Type B pancreatic cell (in vitro differentiated cells): ENCODE measurements around the gene IMPDH1. TPM values are rescaled to one million over a fixed set of nuclear protein-coding genes. Genes with fewer than 3 reads are reported as not detected.

Experiments
- DNase-seq: peaks from one replicate; pipeline ENCODE4 v3.0.0; 2021; ENCODE audit warnings: mixed read lengths; ENCODE audit not compliant: unreplicated experiment; ENCODE audit errors: extremely low spot score
- H3K27ac Mint-ChIP-seq: 2 replicates; pipeline ENCODE4 v1.8.0; 2021; ENCODE audit warnings: mild to moderate bottlenecking, mixed read lengths
- H3K27me3 Mint-ChIP-seq: 2 replicates; pipeline ENCODE4 v1.8.0; 2021; ENCODE audit warnings: mixed read lengths
- H3K36me3 Mint-ChIP-seq: 2 replicates; pipeline ENCODE4 v1.8.0; 2021; ENCODE audit warnings: mixed read lengths
- H3K4me1 Mint-ChIP-seq: one replicate; pipeline ENCODE4 v1.8.0; 2021; ENCODE audit warnings: mixed read lengths; ENCODE audit not compliant: unreplicated experiment
- H3K4me3 Mint-ChIP-seq: 2 replicates; pipeline ENCODE4 v1.8.0; 2021; ENCODE audit warnings: mild to moderate bottlenecking, mixed read lengths
- H3K9me3 Mint-ChIP-seq: 2 replicates; pipeline ENCODE4 v1.8.0; 2021; ENCODE audit warnings: mixed read lengths
- CTCF ChIP-seq: fragments of 200-600 bp; sonication (generic); conservative IDR thresholded peaks from 2 replicates; pipeline ENCODE4 v1.5.0; 2021; ENCODE audit warnings: antibody characterized with exemption, mild to moderate bottlenecking
- total RNA-seq: library from RNA; stranded (reverse); gene quantifications from 2 replicates; pipeline ENCODE4 v1.2.1, GENCODE V29; 2021; ENCODE audit warnings: low replicate concordance

IMPDH1 gene
- total RNA-seq, 1 donor from 2014 or later = 42.2 TPM

- H3K27me3 Mint-ChIP-seq = peaks cover 6% of the 10 kb centered on the region
- no peak for TF ChIP-seq CTCF
Observed at GRCh38 chr7:128442356-128442755, 32.6 kb upstream of the IMPDH1 start.

GRCh38 chr7:128437426-128438332 is 27.9 kb upstream of the IMPDH1 start:
- TF ChIP-seq CTCF = no peak
- Mint-ChIP-seq H3K36me3 (no peaks in the 10 kb centered on the region), H3K27ac (no peak overlapping the region), H3K4me3 (no peak overlapping the region), H3K9me3 (no peaks in the 10 kb centered on the region), H3K4me1 (peaks cover 7% of the 10 kb centered on the region), H3K27me3 (peaks cover 3% of the 10 kb centered on the region)
- DNase-seq = no peak

More at GRCh38 chr7:128442356-128442755, 32.6 kb upstream of the IMPDH1 start:
- no peak overlapping the region for H3K4me3 Mint-ChIP-seq
- no peak for DNase-seq
- no peaks in the 10 kb centered on the region for H3K9me3 Mint-ChIP-seq
- peaks cover 3% of the 10 kb centered on the region for H3K4me1 Mint-ChIP-seq
- no peak overlapping the region for H3K27ac Mint-ChIP-seq
- H3K36me3 Mint-ChIP-seq = no peaks in the 10 kb centered on the region

GRCh38 chr7:128435327-128435686 is 25.5 kb upstream of the IMPDH1 start:
- peaks cover 3% of the 10 kb centered on the region for H3K27me3 Mint-ChIP-seq
- no peak overlapping the region for H3K4me3 Mint-ChIP-seq
- no peaks in the 10 kb centered on the region for H3K36me3 Mint-ChIP-seq
- no peak overlapping the region for H3K27ac Mint-ChIP-seq
- no peak for TF ChIP-seq CTCF
- H3K4me1 Mint-ChIP-seq = peaks cover 12% of the 10 kb centered on the region
- no peaks in the 10 kb centered on the region for H3K9me3 Mint-ChIP-seq
- DNase-seq = no peak

DNA sequence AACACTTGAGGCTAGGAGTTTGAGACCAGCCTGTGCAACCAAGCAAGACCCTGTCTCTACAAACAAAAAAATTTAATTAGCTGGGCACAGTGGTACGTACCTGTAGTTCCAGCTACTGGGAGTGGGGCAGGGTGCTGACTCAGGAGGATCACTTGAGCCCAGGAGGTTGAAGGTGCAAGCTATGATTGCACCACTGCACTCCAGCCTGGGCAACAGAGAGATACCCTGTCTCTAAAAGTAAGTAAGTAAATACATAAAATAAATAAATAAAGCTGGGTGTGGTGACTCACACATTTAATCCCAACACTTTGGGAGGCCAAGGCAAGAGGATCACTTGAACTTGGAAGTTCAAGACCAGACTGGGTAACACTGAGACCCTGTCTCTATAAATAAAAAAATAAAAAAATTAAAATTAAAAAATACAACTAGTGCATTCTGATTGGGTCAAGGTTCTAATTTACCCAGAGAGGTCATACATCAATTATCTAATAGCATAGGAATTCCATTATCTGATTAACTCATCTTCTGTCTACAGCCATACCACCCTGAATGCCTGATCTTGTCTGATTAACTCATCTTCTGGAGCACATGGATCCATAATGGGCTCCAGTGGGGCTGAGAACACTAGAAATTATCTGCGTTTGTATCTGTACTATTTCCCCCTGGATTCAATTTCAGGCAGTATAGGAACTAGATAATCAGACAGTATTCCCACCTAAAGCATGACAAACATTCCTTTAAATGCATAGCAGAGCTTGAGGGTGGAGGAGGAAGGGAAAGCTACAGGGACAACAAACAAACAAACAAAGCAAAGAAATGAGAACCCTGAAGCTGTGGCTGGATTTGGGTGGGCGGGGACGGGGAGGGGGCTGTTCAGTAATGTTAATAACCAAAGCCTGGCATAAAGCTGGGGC is 24.9 kb upstream of the IMPDH1 start:
- no peak overlapping the region for H3K27ac Mint-ChIP-seq
- H3K9me3 Mint-ChIP-seq = no peaks in the 10 kb centered on the region
- no peak for TF ChIP-seq CTCF
- H3K36me3 Mint-ChIP-seq = no peaks in the 10 kb centered on the region
- H3K27me3 Mint-ChIP-seq = peaks cover 3% of the 10 kb centered on the region
- DNase-seq = no peak
- no peak overlapping the region for H3K4me3 Mint-ChIP-seq
- H3K4me1 Mint-ChIP-seq = peaks cover 12% of the 10 kb centered on the region

DNA sequence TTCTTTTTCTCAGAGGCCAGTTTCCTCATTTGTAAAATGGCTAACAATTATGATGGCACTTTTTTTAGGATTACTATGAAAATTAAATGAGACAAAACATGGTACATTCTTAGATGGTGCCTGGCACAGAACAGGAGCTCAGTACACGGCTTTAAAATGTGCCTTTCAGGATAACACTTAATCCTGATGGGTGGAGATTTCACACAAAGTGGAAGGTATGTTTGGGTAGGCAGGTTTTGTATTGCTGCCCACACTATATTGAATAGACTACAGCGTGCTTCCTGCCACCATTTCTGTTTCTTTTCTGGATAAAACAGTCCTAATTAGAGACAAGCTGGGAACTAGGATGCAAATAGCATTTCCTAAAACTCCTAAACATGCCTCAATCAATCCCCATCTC is 22.0 kb upstream of the IMPDH1 start:
- H3K4me1 Mint-ChIP-seq = peaks cover 15% of the 10 kb centered on the region
- no peak overlapping the region for H3K27ac Mint-ChIP-seq
- H3K27me3 Mint-ChIP-seq = peaks cover 6% of the 10 kb centered on the region
- TF ChIP-seq CTCF = no peak
- H3K9me3 Mint-ChIP-seq = no peaks in the 10 kb centered on the region
- no peak for DNase-seq
- no peaks in the 10 kb centered on the region for H3K36me3 Mint-ChIP-seq
- H3K4me3 Mint-ChIP-seq = no peak overlapping the region
